Measurements from ENCODE around the gene PCIF1. TPM values are rescaled to one million over a fixed set of nuclear protein-coding genes. Genes with fewer than 3 reads are reported as not detected.
"Not testable (repeated sequence)": the region's sequence is repeated elsewhere in the genome, so short reads cannot be mapped to it uniquely, and the experiment has no call there.

The PCIF1 gene
- total RNA-seq, 1 donor from 2014 or later, result 19.0 TPM

- ATAC-seq, result no peak
Measured at GRCh38 chr20:45948261-45948733, 13.8 kb downstream of the PCIF1 start.

DNA sequence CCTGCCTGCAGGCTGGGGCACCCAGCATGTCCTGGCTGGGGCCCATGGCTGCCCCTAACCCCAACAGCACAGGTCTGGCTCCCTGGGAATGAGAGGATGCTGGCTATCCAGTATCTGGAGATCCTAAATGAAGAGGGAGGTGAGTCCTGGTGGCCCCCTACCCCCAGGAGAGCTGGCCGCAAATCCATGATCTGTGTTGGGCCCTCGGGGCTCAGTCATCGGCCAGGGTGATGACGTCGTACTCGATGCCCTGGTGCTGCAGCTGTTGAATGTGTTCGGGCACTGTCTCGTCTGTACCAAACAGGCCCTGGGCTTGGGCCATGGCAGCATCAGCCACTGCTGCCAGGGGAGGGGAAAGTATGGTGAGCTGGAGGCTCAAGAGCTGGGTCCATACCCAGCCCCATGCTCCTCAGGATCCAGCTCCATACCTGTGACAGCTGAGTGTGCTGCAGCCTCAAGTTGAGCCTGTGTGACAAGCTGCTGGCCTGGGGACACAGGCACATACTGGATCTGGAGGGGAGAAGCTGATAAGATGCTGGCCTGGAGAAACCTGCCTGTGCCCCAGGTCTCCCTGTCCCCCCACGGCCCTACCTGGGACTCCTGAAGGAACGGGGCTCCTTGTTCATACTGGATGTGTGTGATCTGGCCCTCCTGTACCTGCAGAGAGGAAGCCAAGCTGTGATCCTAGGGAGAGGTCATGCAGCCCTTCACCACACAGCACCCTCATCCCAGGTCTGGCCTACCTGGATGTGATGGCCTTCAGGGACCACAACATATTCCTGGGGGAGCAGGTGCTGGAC lies 14.5 kb downstream of the PCIF1 start:
- ATAC-seq, result no peak

DNA sequence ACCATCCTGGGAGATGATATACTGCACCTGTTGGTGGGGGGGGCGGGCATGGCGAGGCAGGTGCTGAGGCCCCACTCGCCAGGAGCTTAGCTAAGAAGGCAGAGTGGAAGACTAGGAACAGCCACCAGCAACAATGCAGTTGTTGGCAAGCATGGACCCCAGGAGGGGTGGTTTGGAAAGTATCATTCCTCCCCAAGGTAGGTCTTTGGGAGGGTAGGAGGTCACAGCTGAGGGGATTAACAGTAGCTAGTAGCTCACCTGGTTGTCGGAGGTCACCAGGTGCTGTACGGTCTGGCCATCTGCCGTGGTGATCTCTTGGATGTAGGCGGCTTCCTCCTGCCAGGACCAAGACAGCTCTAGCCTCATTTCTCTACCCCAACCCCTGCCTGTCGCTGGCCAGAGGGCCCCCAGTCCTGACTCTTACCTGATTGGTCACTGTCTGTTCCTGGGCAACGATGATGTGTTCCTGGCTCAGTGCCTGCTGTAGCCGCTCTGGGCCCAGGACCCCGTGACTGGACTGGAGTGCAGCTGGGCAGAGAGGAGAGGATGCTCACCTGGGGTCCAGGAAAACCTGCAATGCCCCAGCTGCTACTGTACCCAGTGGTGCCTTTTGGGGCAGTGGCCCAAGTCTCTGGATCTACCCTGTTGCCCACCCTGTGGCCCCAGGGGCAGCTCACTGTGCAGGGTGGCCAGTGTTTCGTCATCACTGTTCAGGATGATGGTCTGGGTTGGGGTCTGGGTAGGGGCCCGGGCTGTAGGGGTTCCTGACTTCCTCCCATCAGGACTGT lies 15.3 kb downstream of the PCIF1 start:
- ATAC-seq, result no peak

DNA sequence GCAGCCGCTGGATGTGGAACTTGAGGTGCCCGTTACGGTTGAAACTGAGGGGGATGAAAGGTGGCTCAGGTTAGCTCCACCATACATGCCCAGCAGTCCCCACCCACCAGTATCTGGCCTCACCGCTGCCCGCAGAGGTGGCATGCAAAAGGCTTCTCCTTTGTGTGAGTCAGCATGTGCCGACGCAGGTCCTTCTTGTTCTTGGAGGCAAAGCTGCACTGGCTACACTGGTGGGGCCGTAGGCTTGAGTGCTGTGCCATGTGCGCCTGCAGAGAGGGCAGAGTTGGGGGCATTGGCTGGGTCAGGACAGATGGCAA lies 15.8 kb downstream of the PCIF1 start:
- ATAC-seq, result peak; percentile 21

DNA sequence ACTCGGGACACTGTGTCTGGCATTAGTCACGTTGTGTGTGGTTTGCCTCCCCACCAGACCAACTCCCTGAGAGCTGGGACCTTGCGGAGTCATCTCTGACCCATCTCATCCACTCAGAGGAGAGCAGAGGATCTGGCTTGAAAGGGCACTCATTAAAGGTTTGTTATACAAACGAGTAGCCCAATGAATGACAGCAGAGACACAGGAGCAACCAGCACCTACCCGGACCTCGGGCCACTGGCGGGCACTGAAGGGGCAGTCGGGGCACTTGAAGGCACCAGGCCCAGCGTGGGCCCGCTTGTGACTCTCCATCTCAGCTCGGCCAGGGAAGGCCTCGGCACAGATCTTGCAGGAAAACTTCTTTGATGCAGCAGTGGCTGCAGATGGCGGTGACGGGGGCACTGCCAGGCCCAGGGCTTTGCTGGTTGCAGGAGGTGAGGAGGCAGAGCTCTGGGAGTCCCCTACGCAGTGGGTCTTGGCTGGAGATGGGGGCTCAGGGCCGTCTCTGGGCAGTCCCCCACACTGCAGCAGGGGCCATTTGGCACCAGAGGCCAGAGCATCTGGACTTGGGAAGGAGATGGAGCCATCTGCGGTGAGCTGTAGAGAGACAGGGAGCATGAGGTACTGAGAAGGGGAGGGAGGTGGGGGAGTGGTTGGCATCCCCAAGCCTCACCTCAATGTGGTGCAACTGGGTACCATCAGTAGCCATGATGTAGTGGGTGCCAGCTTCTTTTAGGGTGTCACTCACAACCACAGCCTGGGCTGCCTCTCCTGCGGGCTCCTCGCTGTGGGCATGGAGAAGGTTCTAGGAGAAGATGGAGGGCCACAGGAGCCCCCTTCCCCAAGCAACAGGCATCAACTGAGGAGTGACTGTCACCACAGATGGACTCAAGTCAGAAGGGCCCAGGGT lies 17.7 kb downstream of the PCIF1 start:
- no peak for ATAC-seq

GRCh38 chr20:45952861-45953260 lies 18.4 kb downstream of the PCIF1 start:
- ATAC-seq, result no peak

GRCh38 chr20:45953672-45954071 lies 19.2 kb downstream of the PCIF1 start:
- no peak for ATAC-seq

GRCh38 chr20:45956326-45956725 lies 21.8 kb downstream of the PCIF1 start:
- ATAC-seq, result not testable (repeated sequence)

DNA sequence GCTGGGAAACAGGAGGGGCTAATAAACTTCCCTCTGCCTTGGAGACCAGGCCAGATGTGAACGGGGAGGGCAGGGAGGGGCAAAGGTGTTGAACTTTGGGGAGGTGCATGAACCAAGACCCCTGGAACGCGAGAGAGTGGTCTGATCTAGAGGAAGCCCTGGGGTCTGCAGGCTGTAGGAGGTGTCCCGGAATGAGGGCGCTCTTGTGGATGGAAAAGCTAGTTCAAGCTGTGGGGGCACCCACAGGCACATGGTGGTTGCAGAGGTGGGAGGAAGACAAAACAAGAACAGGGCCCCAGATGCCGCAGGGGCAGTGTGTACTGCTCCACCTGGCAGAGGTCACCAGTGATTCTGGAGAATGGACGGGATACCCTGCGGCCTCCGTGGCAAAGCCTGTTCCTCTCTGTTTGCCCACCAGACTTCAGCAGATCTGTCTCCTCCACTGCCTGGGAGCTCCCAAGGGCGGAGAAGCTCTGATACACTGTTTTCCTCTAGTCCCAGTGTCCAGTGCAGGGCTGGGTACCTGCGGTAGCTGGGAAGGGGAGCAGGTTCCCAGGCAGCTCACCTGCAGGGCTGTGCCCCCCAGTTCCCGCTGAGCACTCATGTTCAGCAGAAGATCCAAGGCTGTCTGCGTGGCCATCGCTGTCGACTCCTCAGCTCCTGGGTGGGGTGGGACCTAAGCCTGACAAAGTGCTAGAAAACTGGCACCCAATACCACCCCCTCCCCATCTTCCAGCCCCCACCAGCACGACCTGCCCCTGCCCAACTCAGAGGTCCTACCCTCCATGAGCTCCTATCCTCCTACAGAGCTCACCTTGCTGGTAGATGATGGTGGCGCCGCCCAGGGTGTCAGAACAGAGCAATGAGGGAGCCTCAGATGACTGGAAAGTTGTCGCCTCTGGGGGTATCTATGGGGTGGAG lies 22.8 kb downstream of the PCIF1 start:
- ATAC-seq, result no peak

DNA sequence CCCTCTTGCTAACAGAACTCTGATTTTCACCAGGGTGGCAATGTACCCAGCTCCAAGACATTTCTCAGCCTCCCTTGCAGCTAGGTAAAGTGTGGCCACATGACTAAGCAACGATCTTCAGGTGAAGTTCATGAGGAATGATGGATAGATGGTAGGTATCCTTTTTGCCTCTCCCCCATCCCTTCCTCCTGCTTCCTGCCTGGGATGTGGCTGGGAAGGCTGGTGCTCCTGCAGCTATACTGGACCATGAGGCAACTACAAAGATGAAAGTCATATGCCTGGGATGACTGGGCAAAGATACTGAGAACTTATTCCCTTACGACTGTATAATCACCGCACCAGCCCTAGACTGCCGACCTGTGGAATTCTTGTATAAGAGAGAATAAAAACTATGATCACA lies 24.1 kb downstream of the PCIF1 start:
- no peak for ATAC-seq

- ATAC-seq, result no peak
Measured at GRCh38 chr20:45959126-45959525, 24.6 kb downstream of the PCIF1 start.

DNA sequence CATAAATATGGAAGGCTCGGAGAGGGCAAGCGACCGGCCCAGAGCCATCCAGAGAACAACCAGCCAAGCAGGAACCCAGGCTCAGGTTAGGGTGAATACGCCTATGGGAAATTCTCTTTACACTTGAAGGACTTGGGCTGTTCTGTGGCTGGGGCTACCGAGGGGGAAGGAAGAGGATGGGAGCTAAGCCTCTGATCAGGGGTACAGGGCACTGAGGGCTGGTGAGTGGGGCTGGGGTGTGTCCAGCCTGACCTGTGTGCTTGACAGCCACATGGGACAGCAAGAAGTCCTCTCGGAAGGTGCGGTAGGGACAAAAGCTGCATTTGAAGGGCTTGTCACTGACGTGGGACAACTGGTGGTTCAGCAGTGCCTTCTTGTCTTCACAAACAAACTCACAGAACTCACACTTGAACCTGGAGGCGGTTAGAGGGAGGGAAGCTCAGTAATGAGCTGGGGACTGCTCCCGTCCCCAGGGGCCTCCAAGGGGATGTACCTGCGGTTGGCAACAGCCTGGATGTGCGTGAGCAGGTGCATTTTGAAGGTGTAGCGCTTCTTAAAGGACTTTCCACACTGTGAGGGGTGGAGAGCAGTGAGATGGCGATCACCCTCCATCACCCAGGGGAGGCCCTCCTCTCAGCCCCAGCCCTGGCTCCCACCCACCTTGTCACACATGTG lies 25.6 kb downstream of the PCIF1 start:
- ATAC-seq, result no peak

GRCh38 chr20:45962031-45962755 lies 27.7 kb downstream of the PCIF1 start:
- ATAC-seq, result no peak

DNA sequence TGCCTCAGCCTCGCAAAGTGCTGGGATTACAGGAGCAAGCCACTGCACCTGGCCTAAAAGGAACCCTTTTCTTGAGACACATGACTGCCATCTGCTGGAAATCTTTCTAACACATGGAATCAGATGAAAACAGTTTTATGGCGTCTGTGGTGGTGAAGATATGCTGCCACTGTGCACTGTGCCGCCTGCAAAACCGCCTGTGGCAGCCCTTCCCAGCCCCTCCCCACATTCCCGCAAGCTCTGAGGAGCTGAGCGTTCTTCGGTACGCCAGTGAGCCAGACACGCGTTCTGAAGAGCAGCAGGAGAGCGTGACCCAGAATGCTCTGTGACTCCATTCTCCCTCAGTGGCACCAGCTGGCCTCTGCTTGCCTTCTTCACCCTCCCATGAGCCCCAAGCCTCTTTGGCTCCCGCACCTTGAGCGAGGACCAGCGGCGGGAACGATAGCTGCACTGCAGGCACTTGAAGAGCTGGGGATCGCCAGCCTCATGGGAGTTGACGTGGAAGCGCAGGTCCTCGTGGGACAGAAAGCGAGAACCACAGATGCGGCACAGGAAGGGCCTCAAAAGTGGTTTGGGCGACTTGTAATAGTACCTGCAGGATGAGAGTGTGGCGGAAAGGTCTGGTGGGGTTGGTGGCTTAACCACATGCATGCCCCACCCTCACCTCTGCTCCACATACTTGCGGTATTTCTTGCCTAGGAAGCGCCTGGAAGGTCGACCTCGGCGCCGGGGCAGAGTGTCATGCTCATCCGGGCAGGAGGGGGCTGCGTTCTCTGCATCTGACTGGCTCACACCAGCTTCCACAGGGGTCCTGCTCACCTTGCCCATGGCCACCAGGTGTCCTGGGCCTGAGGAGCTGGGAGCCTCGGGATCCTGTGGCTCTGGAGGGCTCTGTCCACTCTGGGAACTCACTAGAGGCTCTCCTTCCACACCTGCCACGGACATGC lies 28.8 kb downstream of the PCIF1 start:
- peak; percentile 41 for ATAC-seq

DNA sequence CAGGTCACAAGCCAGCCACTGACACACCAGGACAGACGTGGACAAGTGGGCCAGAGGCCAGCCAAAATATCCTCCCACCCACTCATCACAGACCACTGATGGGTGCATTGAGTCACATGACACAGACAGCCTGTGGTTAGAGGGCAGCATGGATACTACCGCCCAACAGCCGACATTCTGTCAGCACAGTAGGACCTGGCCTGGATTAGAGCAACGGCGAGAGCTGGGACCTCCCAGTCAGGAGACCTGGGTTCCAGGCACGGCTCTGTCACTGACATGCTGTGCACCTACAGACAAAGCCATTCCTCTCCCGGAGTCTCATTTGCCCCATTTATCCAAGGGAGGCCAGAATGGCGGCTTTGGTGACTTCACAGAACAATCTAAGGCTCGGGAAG lies 29.5 kb downstream of the PCIF1 start:
- ATAC-seq, result no peak

- ATAC-seq, result no peak
Measured at GRCh38 chr20:45965169-45966002, 30.9 kb downstream of the PCIF1 start.

DNA sequence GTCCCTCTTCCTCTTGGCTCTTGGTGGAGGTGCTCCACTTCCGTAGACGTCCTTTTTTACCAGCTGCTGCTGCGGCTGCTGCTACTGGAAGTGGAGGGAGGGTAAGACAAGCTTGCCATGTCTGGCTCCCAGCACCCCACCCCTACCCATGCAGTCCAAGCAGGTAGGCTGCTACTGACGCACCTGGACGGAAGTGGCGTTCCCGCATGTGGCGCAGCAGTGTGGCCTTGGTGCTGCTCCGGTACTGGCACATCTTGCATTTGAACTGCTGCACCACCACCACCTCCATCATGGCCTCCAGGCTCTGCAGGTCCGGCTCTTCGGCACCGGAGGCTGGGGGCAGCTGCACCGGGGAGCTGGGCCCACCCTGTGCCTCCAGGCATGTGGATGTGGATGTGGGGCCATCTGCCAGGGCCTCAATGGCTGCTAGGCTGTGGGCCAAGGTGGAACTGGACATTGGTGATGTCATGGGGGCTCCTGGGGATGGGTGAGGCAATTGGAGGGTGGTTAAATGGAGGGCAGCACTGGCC lies 33.1 kb downstream of the PCIF1 start:
- ATAC-seq, result no peak

GRCh38 chr20:45968081-45968671 lies 33.7 kb downstream of the PCIF1 start:
- no peak for ATAC-seq
